Measurements from ENCODE around the gene ZHX3. TPM values are rescaled to one million over a fixed set of nuclear protein-coding genes. Genes with fewer than 3 reads are reported as not detected.
"Not testable (repeated sequence)": the region's sequence is repeated elsewhere in the genome, so short reads cannot be mapped to it uniquely, and the experiment has no call there.

Gene ZHX3
- total and polyA plus RNA-seq, 5 experiments from 2014 or later: 3.3 to 14.4 (median 10.4) TPM

DNA sequence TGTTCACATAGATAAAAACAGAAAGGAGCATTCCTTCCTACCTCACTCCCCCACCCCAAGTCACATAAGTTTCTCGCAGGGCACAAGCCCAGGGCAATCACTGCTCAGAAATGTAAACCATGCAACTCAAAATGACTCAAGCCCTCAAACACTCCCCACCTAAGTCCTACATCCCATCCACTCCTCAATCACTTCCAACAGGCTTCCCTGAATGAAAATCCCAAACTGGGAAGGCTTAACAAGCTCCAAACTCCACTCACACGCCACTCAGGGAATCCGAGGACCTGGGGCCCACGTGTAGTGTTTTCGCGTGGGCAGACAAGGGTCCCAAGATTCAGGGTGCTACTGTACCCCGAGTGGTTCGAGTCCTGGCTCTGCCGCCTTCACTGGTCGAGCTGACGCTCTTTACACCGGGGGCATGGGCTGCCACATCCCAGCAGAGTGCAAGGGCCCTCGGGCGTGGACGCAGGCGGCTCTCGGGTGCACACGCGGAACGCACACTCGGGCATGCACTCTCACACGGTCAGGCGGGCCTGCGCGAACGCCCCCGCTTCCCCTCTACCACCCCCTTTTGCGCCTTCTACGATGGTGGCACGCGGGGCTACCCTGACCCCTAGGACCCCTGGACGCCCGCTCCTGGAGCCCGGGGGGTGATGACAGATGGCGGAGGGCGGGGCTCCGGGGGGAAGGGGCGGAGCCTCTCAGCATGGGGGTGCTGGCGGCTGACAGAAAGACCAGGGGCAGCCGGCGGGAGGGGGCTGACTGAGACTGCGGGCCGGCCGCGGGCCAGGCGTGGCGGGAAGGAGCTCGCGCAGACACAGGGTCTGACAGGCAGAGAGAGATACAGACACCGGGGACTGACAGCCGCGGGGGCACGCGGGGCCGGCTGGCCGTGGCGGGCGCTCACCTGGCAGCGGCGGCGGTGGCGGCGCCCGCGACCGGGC is 657 bp downstream of the ZHX3 start:
- H3K27me3 Mint-ChIP-seq: no peaks in the 10 kb centered on the region
- ATAC-seq (peak; percentile 54 to 64), DNase-seq (peak; percentile 28 to 85 (median 67))
- no peaks in the 10 kb centered on the region for H3K36me3 Mint-ChIP-seq
- H3K9me3 Mint-ChIP-seq: no peaks in the 10 kb centered on the region
- peaks cover 9 to 24% (median 21%) of the 10 kb centered on the region in 4 donors for H3K4me1 Mint-ChIP-seq
- H3K4me3 Mint-ChIP-seq: peak overlapping the region; percentile 83 to 95 (median 88)
- H3K27ac Mint-ChIP-seq: peak overlapping the region; percentile 71 to 92 (median 82)
- POLR2A ChIA-PET: interaction anchor here (0.7 to 1.4 kb wide), 4 partner anchors 13 to 182 kb away, joined by 3 to 8 read pairs (median 4); no protein-coding TSS in a partner anchor

GRCh38 chr20:41316051-41316450 is 1.5 kb downstream of the ZHX3 start:
- Mint-ChIP-seq H3K27me3 (no peaks in the 10 kb centered on the region), H3K27ac (peak overlapping the region in 7 of 10 donors; percentile 42 to 92 (median 83)), H3K9me3 (no peaks in the 10 kb centered on the region), H3K36me3 (peaks cover 0 to 2% (median 0%) of the 10 kb centered on the region in 3 donors), H3K4me1 (peaks cover 10 to 26% (median 21%) of the 10 kb centered on the region in 4 donors), H3K4me3 (peak overlapping the region; percentile 83 to 95 (median 88))
- DNase-seq: no peak
- POLR2A ChIA-PET: no interaction called here
- no peak for ATAC-seq

GRCh38 chr20:41314386-41314785 is 3.1 kb downstream of the ZHX3 start:
- peaks cover 0 to 2% (median 0%) of the 10 kb centered on the region in 3 donors for H3K36me3 Mint-ChIP-seq
- no peaks in the 10 kb centered on the region for H3K27me3 Mint-ChIP-seq
- no peak overlapping the region for H3K27ac Mint-ChIP-seq
- peaks cover 19 to 31% (median 27%) of the 10 kb centered on the region in 4 donors for H3K4me1 Mint-ChIP-seq
- POLR2A ChIA-PET: no interaction called here
- H3K9me3 Mint-ChIP-seq: no peaks in the 10 kb centered on the region
- H3K4me3 Mint-ChIP-seq: peak overlapping the region in 2 of 10 donors; percentile 30 to 33
- ATAC-seq (no peak), DNase-seq (no peak)

DNA sequence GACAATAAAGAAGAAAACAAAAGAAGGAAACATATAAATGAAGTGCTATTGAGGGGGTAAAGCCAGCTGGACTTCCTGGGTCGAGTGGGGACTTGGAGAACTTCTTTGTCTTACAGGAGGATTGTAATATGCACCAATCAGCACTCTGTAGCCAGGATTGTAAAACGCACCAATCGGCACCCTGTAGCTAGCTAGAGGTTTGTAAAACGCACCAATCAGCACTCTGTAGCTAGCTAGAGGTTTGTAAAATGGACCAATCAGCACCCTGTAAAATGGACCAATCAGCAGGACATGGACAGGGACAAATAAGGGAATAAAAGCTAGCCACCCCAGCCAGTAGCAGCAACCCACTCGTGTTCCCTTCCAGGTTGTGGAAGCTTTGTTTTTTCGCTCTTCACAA is 5.5 kb downstream of the ZHX3 start:
- H3K9me3 Mint-ChIP-seq, H3K36me3 Mint-ChIP-seq, ATAC-seq, H3K27me3 Mint-ChIP-seq, H3K4me3 Mint-ChIP-seq, H3K27ac Mint-ChIP-seq, DNase-seq: not testable (repeated sequence)
- H3K4me1 Mint-ChIP-seq: peaks cover 20 to 30% (median 22%) of the 10 kb centered on the region in 4 donors
- POLR2A ChIA-PET: interaction anchor here (0.6 to 1.0 kb wide), 2 partner anchors 80 to 597 kb away, joined by 3 to 4 read pairs; no protein-coding TSS in a partner anchor

DNA sequence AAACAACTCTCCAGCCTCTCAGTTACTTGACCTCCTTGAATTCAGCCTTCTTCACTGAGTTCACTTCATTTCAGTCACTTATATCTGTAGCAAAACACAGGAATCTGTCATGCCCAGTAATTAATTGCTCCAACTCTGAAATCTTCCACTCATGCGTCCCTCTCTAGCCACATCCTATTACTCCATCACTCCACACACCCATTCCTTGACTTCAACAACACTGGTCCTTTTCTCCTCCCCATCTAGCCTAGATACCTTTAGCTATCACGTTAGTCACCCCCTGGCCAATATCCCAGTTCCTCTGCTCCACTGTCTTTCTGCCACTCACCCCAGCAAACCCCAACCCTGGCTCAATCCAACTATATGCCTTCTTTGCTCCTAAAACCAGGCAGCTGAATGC is 7.7 kb downstream of the ZHX3 start:
- Mint-ChIP-seq H3K4me1 (peaks cover 8 to 24% (median 11%) of the 10 kb centered on the region in 4 donors), H3K27me3 (no peaks in the 10 kb centered on the region), H3K9me3 (no peaks in the 10 kb centered on the region), H3K27ac (peak overlapping the region in 2 of 10 donors; percentile 17 to 71), H3K36me3 (peaks cover 0 to 2% (median 0%) of the 10 kb centered on the region in 3 donors), H3K4me3 (no peak overlapping the region)
- POLR2A ChIA-PET: no interaction called here
- ATAC-seq: no peak
- no peak for DNase-seq

- Mint-ChIP-seq H3K27me3 (no peaks in the 10 kb centered on the region), H3K36me3 (peaks cover 0 to 2% (median 0%) of the 10 kb centered on the region in 3 donors), H3K9me3 (no peaks in the 10 kb centered on the region), H3K4me1 (peaks cover 7 to 22% (median 11%) of the 10 kb centered on the region in 4 donors), H3K4me3 (no peak overlapping the region), H3K27ac (no peak overlapping the region)
- ATAC-seq (no peak), DNase-seq (no peak)
- POLR2A ChIA-PET: no interaction called here
Measured at GRCh38 chr20:41308726-41309413, 8.7 kb downstream of the ZHX3 start.

GRCh38 chr20:41308290-41308711 is 9.2 kb downstream of the ZHX3 start:
- H3K4me1 Mint-ChIP-seq: peaks cover 7 to 22% (median 11%) of the 10 kb centered on the region in 4 donors
- peak overlapping the region in 1 of 10 donors; percentile 23 for H3K27ac Mint-ChIP-seq
- H3K4me3 Mint-ChIP-seq: no peak overlapping the region
- H3K27me3 Mint-ChIP-seq: no peaks in the 10 kb centered on the region
- POLR2A ChIA-PET: no interaction called here
- no peaks in the 10 kb centered on the region for H3K9me3 Mint-ChIP-seq
- no peak for DNase-seq
- no peak for ATAC-seq
- H3K36me3 Mint-ChIP-seq: peaks cover 0 to 2% (median 0%) of the 10 kb centered on the region in 3 donors

DNA sequence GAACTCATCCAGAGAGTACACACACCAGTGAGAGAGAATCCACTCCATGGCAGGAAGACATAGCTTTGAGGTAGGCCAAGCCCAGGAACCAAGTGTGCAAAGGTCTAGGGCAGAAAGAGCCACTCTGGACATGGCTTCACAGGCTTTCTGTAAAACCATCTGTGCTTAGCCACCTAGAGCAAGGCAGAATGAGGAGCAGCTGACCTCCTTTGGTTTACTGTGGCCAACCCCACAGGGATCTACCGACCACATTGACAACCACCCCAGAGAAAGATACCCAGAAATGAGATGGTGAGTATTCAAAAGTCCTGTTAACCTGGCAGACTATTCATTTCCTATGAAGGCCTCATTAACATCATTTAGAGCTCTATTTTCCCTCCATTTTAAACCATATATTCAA is 10.5 kb downstream of the ZHX3 start:
- ATAC-seq (no peak), DNase-seq (no peak)
- Mint-ChIP-seq H3K4me3 (no peak overlapping the region), H3K9me3 (no peaks in the 10 kb centered on the region), H3K27ac (no peak overlapping the region), H3K4me1 (peaks cover 7 to 22% (median 11%) of the 10 kb centered on the region in 4 donors), H3K27me3 (no peaks in the 10 kb centered on the region), H3K36me3 (peaks cover 0 to 2% (median 0%) of the 10 kb centered on the region in 3 donors)
- POLR2A ChIA-PET: no interaction called here

DNA sequence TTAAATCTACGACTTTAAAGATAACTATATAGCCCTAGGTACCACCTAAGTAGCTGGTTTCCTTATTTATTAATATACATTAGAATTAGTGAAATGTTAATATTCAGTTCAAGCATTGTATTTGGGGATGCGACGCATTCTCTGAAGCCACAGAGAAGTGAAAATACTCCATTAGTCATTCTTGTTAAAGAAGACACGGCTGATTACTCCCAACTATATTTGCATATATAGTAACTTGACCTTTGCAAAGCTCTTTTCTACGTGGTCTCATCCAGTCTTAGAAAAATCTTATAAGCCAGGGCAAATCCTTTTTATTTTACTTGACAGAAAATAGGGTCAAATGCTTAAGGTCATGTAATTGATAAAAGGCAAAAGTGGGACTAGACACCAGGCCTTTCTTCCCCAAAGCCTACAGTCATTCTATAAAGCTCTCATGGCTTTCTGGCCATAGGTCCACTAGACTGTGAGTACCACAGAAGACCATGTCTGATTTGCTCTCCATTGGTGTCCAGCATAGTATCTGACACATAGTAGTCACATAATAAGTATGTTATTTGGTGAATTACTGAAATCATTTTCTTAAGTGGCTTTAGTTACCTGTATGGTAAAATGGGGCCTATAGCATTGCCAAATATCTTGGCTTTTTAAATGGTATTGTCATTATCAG is 11.3 kb downstream of the ZHX3 start:
- no peak overlapping the region for H3K27ac Mint-ChIP-seq
- DNase-seq: no peak
- POLR2A ChIA-PET: no interaction called here
- no peaks in the 10 kb centered on the region for H3K27me3 Mint-ChIP-seq
- no peak for ATAC-seq
- peaks cover 5 to 22% (median 10%) of the 10 kb centered on the region in 4 donors for H3K4me1 Mint-ChIP-seq
- H3K4me3 Mint-ChIP-seq: no peak overlapping the region
- no peaks in the 10 kb centered on the region for H3K36me3 Mint-ChIP-seq
- no peaks in the 10 kb centered on the region for H3K9me3 Mint-ChIP-seq

DNA sequence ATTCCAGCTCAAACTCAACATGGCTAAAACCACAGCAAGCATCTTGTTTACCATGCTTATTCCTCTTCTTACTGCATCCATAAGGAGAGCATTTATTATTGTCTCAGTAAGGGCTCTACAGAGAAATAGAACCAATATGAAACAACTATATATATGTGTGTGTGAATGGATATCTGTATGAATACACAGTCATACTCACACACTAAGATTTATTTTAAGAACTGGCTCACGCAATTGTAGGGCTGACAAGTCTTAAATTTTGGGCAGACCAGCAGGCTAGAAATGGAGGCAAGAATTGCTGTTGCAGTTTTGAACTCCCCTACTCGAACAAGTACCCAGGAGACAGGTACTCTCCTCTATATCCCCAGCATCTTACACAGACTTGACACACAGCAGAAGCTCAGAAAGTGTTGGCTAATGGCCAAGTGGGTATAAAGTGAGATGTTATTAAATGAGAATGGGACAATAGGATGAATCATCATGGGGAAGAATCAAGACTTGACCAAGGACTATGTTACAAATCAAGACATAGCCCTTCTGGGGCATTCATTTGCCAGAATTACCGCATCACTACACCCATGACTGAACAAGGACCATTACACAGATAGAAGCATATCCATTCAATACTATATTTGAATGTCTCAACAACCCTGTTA is 13.0 kb downstream of the ZHX3 start:
- no peaks in the 10 kb centered on the region for H3K9me3 Mint-ChIP-seq
- POLR2A ChIA-PET: no interaction called here
- no peaks in the 10 kb centered on the region for H3K36me3 Mint-ChIP-seq
- DNase-seq: no peak
- no peak for ATAC-seq
- H3K4me3 Mint-ChIP-seq: no peak overlapping the region
- H3K4me1 Mint-ChIP-seq: peaks cover 0 to 21% (median 3%) of the 10 kb centered on the region in 4 donors
- no peaks in the 10 kb centered on the region for H3K27me3 Mint-ChIP-seq
- no peak overlapping the region for H3K27ac Mint-ChIP-seq

- H3K4me1 Mint-ChIP-seq: peaks cover 0 to 18% (median 1%) of the 10 kb centered on the region in 4 donors
- DNase-seq (no peak), ATAC-seq (no peak)
- H3K27ac Mint-ChIP-seq: no peak overlapping the region
- H3K9me3 Mint-ChIP-seq: no peaks in the 10 kb centered on the region
- no peaks in the 10 kb centered on the region for H3K27me3 Mint-ChIP-seq
- POLR2A ChIA-PET: no interaction called here
- H3K36me3 Mint-ChIP-seq: no peaks in the 10 kb centered on the region
- no peak overlapping the region for H3K4me3 Mint-ChIP-seq
Measured at GRCh38 chr20:41304002-41304401, 13.5 kb downstream of the ZHX3 start.

GRCh38 chr20:41300886-41301285 is 16.6 kb downstream of the ZHX3 start:
- no peak overlapping the region for H3K4me3 Mint-ChIP-seq
- no peaks in the 10 kb centered on the region for H3K9me3 Mint-ChIP-seq
- H3K27me3 Mint-ChIP-seq: no peaks in the 10 kb centered on the region
- peaks cover 0 to 5% (median 0%) of the 10 kb centered on the region in 4 donors for H3K4me1 Mint-ChIP-seq
- no peaks in the 10 kb centered on the region for H3K36me3 Mint-ChIP-seq
- POLR2A ChIA-PET: interaction anchor here (0.6 kb wide), 1 partner anchor 13 kb away, joined by 4 read pairs; no protein-coding TSS in a partner anchor
- ATAC-seq (no peak), DNase-seq (no peak)
- H3K27ac Mint-ChIP-seq: peak overlapping the region in 1 of 10 donors; percentile 14
